GM18505 (cell line): ENCODE data around the gene SPDYE3.
"Not testable (repeated sequence)": the region's sequence is repeated elsewhere in the genome, so short reads cannot be mapped to it uniquely, and the experiment has no call there.

Experiments
- ATAC-seq: cut with Tn5 transposase; IDR thresholded peaks from one replicate; pipeline ENCODE4 v1.9.1; 2021; ENCODE audit not compliant: unreplicated experiment
- POLR2A ChIP-seq: IDR thresholded peaks from 4 replicates; pipeline ENCODE4 v1.6.1; 2011; ENCODE audit warnings: borderline replicate concordance; ENCODE audit not compliant: insufficient read depth, insufficient read length; ENCODE audit errors: extremely low read depth

SPDYE3 gene

DNA sequence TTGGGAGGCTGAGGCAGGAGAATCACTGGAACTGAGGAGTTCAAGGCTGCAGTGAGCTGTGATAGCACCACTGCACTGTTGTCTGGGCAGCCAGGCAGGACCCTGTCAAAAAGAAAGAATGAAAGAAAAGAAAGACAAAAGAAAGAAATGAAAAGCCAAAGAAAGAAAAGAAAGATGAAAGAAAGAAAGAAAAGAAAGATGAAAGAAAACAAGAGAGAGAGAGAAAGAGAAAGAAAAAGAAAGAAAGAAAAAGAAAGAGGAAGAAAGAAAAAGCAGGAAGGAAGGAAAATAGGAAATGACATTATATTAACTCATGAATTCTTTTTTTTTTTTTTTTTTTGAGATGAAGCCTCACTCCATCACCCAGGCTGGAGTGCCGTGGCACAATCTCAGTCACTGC is 32.4 kb upstream of the SPDYE3 start:
- no peak for ATAC-seq
- no peak for TF ChIP-seq POLR2A

DNA sequence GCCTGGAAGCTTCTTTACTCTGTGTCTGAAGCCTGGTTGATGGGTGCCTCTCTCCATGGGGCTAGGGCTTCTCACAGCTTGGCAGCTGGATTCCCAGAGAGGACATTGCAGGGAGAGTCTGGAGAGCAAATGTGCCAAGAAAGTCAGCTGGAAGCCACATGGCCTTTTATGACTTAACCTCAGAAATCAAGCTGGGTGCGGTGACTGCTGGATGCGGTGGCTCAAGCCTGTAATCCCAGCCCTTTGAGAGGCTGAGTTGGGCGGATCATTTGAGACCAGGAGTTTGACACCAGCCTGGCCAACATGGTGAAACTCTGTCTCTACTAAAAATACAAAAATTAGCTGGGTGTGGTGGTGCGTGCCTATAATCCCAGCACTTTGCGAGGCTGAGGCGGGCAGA is 31.4 kb upstream of the SPDYE3 start:
- ATAC-seq, result not testable (repeated sequence)

DNA sequence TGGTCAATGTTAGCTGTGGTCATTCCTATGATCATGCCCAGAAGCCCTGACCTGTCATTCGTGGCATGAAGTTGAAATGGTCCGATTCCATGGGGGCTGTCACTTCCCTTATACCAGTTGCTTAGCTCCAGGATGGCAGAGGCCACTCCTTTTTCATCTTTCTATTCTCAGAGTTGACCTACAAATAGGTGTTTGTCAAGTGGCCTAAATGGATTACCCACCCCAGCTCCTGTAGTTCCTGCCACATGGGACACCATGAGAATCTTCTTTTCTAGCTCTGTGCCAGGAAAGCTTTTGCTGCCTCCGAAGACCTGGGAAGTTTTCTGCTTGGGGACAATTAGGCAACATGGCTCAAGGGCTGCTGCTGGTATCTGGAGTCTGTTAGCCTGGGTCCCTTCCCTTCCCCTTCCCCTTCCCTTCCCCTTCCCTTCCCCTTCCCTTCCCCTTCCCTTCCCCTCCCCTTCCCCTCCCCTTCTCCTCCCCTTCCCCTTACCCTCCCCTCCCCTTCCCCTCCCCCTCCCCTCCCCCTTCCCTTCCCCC is 25.4 kb upstream of the SPDYE3 start:
- ATAC-seq, result not testable (repeated sequence)

DNA sequence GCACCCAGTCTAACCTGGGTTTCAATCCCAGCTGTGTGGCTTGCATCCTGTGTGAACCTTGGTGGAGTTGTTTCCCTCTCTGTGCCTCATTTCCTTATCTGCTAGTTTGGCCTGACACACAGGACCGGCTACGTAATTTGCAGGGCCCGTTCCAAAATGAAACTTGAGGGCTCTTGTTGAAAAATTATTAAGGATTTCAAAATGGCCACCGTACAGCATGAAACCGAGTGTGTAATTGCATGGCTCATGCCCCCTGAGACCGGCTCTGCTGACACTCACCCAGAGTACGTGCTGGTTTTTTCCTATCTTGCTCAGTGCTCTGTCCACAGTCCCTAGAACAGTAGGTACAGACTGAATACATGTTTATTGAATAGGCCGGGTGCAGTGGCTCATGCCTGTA is 24.4 kb upstream of the SPDYE3 start:
- not testable (repeated sequence) for ATAC-seq

DNA sequence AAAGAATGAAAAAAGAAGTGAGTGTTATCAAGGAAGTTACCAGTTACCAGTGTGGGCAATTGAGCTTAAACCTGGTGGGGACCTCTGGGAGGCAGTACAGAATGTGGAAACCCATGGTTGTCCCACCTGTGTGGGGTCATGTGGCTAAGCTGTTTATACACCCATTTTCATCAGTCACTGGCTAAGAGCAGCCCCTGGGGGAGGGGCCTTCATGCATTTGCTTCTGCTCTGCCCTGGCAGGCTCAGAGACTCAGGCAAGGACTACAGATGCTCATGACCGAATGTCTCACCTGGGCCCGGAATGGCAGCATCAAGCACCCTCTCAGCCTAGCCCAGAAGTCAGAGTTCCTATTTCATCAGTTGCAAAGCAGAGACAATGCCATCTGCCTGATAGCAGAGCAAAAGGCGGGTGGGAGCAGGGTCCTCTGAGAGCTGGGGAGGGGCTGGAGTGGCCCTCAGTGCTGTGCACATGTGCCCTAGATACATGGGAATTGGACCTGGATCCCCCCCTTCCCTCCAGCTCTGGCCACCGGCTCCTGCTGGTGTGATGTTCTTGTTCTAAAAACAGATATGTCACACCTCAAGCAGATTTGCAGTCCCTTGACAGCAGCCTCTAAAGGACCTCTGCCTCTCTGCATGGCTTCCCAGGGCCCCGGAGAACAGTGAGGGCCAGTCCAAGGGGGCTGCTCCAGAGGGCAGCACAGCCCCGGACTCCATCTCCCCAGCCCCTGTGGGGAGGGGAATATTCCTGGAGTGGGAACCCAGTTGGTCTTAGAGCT is 20.1 kb upstream of the SPDYE3 start:
- ATAC-seq, result not testable (repeated sequence)

DNA sequence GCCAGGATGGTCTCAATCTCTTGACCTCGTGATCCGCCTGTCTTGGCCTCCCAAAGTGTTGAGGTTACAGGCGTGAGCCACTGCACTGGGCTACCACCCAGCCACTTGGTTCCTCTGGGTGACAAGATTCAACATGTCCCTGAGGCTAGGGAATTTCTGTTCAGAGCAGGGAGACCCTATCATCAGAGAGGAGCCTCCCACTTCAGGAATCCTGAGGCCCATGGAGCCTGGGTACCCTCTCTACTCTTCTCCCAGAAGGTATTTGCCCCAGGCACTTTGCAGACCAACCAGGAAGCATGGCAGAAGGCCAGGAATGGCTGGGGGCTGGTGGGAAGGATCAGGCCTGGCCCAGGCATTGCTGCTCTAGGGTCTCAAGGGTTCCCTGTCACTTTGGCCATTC is 19.2 kb upstream of the SPDYE3 start:
- ATAC-seq, result not testable (repeated sequence)

DNA sequence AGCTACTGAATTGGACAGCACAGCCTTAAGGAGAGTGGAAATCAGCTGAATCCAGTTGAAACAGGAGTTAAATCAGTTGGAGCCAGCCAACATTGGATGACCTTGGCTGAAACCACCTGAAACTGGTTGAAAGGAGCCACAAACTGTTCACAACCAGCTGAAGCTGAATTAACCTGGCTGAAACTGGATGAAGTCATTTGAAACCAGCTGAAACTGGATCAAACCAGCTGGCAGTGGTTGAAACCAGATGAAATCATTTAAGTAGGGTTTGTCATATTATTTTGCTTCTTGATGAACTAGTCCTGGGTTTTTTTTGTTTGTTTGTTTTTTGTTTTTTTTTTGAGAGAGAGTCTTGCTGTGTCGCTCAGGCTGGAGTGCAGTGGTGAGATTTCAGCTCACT is 15.3 kb upstream of the SPDYE3 start:
- not testable (repeated sequence) for ATAC-seq

DNA sequence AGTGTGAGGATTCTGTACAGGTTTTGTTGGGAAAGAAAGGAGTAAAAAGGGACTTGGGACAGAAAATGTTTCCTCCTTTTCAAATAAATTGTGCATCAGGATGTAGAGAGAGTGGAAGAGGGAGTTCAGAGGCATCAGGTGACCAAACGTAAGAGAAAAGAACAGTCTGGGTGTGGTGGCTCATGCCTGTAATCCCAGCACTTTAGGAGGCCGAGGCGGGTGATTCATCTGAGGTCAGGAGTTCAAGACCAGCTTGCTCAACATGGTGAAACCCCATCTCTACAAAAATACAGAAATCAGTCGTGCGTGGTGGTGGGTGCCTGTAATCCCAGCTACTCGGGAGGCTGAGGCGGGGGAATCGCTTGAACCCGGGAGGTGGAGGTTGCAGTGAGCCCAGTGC is 12.2 kb upstream of the SPDYE3 start:
- ATAC-seq, result not testable (repeated sequence)

DNA sequence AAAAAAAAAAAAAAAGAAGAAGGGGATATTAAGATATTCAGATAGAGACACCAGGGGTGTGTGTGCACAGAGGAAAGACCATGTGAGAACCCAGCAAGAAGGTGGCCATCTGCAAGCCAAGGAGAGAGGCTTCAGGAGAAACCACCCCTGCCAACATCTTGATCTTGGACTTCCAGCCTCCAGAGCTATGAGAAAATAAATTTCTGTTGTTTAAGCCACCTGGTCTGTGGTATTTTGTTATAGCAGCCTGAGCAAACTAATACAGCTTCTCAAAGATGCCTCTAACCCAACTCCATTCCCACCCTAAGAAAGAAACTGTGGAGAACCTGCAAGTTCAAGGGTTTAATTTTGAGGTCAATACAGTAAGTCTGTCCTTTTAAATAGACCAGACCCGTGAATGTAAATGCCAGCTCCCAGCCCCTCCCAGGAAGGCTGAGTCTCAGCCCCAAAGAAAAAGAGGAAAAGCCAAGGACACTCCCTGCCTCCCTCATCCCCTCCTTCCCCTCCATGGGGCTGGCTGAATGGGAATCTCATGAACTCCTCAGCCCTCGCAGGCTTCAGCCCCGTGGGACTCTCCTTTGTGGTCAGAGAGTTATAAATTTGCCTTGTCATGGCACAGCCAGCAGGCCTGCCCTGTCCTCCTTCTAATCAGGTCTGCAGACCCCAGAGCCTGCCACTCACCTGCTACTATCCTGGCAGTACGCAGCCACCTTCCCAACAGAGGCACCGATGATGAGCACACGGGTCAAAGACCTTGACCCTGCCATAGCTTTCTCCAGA is 9.5 kb upstream of the SPDYE3 start:
- ATAC-seq, result not testable (repeated sequence)

DNA sequence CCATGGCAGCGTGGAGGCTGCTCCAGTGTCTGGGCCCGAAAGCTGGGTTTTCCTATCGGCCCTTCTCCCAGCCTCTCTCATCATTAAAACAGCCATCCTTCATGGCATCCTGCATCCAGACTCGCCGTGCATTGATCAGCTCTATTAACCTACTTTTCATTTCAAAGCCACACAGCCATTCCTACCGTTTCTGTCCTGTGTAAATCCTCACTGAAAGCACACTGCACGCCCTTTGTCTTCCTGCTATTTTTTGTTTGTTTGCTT is 8.9 kb upstream of the SPDYE3 start:
- not testable (repeated sequence) for ATAC-seq

DNA sequence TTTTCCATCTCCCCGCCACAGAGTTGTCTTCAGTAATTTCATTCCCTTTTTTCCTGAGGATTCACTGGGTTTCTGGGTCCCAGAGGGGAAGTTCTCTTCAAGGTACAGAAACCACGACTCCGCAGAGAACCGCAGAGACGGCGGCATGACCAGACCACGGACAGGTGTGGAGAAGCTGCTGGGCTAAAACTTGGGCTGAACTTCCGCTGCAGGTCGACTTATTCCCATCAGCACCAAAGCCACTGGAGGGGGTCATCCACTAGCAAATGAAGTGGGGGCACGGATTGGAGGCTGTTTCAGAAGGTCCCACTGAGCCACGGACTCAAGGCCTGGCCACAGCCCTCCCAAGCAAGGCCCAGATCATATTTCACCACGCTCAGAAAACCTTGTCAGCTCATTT is 3.0 kb upstream of the SPDYE3 start:
- ATAC-seq, result not testable (repeated sequence)

DNA sequence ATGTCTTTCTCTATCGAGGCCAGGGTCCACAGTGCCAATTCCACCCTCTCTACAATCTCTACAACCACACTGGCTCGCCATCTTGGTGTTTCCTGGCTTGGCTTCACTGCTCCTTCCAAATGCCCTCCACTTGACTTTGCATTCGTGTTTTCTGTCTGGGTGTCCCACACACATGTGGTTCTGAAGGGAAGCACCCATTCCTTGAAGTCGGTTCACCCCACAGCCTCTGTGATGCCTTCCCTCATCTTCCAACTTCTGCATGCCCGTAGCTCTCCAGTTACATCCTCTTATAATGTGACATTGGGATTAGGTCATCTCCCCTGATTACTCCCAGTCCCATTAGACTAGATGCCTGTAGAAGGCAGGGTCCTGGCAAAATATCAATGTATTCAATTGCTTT is 10.8 kb downstream of the SPDYE3 start:
- not testable (repeated sequence) for ATAC-seq

DNA sequence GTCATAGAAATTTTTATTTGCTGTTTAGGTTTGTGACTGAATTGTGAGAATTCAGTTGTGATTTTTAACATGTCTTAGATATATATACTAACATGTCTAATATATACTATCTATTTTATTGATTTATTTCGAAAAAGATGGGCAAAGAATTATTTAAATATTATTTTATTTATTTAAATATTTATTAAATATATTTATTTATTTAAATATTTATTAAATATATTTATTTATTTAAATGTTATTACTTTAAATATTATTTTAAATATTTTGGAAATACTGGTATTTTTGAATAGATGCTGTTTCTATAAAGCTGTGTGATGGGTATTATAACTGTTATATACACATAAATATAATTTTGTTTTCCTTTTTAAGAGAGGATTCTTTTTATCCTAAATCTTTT is 14.1 kb downstream of the SPDYE3 start:
- not testable (repeated sequence) for ATAC-seq

DNA sequence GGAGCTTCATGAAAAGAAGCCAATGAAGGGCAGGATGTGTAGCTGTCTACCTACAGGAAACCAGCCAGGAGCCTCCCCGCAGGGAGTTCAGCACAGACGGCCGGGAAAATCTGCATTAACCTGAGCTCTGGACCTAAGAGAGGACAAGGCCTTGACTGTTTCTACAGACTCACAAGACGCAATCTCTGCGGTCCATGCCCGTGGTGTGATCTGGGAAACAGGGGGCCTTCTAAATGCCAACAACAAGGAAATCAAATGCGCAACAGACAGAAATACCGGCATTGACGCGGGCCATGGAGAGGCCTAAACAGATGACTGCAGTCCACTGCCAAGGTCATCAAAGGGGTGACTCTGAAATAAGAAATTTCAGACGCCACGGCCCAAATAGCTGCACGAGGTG is 16.7 kb downstream of the SPDYE3 start:
- ATAC-seq, result not testable (repeated sequence)

DNA sequence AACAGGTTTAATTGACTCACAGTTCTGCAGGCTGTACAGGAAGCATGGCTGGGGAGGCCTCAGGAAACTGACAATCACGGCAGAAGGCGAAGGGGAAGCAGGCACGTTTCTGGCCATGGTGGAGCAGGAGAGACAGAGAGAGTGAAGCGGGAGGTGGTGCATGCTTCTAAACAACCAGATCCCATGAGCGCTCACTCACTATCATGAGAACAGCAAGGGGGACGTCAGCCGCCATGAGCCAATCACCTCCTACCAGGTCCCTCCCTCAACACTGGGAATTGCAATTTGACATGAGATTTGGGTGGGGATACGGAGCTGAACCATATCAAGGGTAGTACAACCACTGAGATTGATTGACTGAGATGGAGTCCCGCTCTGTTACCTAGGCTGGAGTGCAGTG is 18.2 kb downstream of the SPDYE3 start:
- not testable (repeated sequence) for ATAC-seq

DNA sequence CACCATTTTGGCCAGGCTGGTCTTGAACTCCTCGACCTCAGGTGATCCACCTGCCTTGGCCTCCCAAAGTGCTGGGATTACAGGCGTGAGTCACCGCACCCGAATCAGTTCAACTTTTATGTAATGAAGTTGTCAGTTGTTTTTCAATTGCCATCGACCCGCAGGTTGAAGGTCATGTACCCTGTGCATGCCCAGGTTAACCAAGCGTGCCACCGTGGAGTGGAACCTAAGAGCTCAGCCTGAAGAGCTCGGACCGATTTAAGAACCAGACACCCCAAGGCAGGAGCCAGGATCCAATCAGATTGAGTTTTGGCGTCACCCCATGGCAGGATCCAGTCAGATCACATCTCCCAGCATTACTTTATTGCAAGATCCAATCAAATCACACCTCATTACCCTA is 19.4 kb downstream of the SPDYE3 start:
- not testable (repeated sequence) for ATAC-seq
